ENCODE data around the gene RAMP1. TPM values are rescaled to one million over a fixed set of nuclear protein-coding genes. Genes with fewer than 3 reads are reported as not detected.
A peak's percentile ranks its signal among the peaks of the same experiment; 100 is the strongest.
"Not testable (repeated sequence)": the region's sequence is repeated elsewhere in the genome, so short reads cannot be mapped to it uniquely, and the experiment has no call there.

RAMP1 gene
- total RNA-seq, 2 experiments from 2014 or later: 0.30 to 0.32 TPM

DNA sequence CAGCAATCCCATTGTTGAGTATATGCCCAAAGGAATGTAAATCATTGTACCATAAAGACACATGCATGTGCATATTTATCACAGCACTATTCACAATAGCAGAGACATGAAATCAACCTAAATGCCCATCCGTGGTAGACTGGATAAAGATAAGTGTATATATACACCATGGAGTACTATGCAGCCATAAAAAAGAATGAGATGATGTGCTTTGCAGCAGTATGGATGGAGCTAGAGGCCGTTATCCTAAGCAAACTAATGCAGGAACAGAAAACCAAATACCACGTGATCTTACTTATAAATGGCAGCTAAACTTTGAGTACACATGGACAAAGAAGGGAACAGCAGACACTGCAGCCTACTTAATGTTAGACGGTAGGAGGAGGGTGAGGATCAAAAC is 18.4 kb upstream of the RAMP1 start:
- intact Hi-C loops (cut with DNase I, micrococcal nuclease): no loop called here
- ATAC-seq (no peak), DNase-seq (no peak)
- Mint-ChIP-seq H3K27me3 (no peaks in the 10 kb centered on the region), H3K4me3 (no peak overlapping the region), H3K4me1 (no peaks in the 10 kb centered on the region), H3K9me3 (ENCODE audit: low read depth) (peaks cover 4% of the 10 kb centered on the region), H3K36me3 (ENCODE audit: low read depth) (no peaks in the 10 kb centered on the region), H3K27ac (no peak overlapping the region)
- CTCF ChIA-PET: no interaction called here
- POLR2A ChIA-PET: no interaction called here

DNA sequence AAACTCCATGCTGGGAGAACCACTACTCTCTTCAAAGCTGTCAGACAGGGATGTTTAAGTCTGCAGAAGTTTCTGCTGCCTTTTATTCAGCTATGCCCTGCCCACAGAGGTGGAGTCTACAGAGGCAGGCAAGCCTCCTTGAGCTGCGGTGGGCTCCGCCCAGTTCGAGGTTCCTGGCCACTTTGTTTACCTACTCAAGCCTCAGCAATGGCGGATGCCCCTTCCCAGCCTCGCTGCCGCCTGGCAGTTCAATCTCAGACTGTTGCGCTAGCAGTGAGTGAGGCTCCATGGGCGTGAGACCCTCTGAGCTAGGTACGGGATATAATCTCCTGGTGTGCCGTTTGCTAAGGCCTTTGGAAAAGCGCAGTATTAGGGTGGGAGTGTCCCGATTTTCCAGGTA is 10.5 kb upstream of the RAMP1 start:
- DNase-seq; H3K36me3 Mint-ChIP-seq (ENCODE audit: low read depth); H3K27me3 Mint-ChIP-seq; CTCF ChIA-PET; POLR2A ChIA-PET; H3K4me3 Mint-ChIP-seq; H3K4me1 Mint-ChIP-seq; H3K27ac Mint-ChIP-seq; ATAC-seq; H3K9me3 Mint-ChIP-seq (ENCODE audit: low read depth); intact Hi-C loops (cut with DNase I, micrococcal nuclease): not testable (repeated sequence)

DNA sequence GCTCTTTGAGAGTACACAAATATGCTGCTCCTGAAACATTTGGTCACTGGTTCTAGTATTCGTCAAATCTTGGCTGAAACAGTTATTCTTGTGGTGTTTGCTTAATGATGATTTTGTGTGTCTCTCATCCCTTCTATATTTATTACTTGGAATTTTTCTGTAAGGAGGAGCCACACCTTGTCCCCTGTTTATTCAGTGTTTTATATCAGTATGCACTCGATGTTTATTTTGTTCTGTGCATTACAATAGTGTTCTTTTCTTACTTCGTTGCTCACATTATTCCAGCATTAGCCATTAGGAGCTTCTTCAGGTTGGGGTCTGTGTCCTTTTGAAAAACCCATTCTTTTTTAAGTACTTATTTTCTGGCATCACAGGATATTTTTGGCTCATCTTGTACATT is 5.1 kb upstream of the RAMP1 start:
- ATAC-seq (no peak), DNase-seq (no peak)
- POLR2A ChIA-PET: no interaction called here
- Mint-ChIP-seq H3K9me3 (ENCODE audit: low read depth) (no peaks in the 10 kb centered on the region), H3K27ac (no peak overlapping the region), H3K36me3 (ENCODE audit: low read depth) (no peaks in the 10 kb centered on the region), H3K27me3 (peaks cover 12% of the 10 kb centered on the region), H3K4me1 (peaks cover 7% of the 10 kb centered on the region), H3K4me3 (no peak overlapping the region)
- CTCF ChIA-PET: no interaction called here
- intact Hi-C loops (cut with DNase I, micrococcal nuclease): no loop called here

DNA sequence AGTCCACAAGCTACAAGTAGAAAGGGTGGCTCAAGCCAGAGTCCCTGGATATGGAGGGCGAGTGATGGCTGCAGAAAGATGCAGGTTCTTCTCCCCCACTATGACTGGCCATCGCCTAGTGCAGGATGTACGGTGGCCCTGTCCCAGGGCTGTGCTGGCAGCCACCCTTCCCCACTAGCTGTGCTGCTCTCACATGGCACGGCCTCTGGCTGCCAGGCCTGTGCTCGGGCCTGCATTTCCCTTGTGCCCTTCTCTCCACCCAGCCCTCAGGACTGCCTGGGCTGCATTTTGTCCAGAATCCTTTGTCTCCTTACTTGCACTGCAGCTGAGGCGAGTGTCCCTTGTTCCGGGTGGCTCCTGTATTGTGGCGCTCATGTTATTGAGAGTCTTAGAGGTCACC is 1.6 kb upstream of the RAMP1 start:
- ATAC-seq (no peak), DNase-seq (no peak)
- no peak overlapping the region for H3K27ac Mint-ChIP-seq
- no peak overlapping the region for H3K4me3 Mint-ChIP-seq
- CTCF ChIA-PET: interaction anchor here (0.6 to 1.0 kb wide), 5 partner anchors 61 to 406 kb away, joined by 3 to 8 read pairs (median 3); no protein-coding TSS in a partner anchor
- H3K4me1 Mint-ChIP-seq: peaks cover 15% of the 10 kb centered on the region
- intact Hi-C loops (cut with DNase I, micrococcal nuclease): loop anchor here (1.0 to 5.0 kb wide), 5 partner anchors 41 to 406 kb away; partner anchors contain the start of gene UBE2F (in 1 of the 2)
- H3K36me3 Mint-ChIP-seq (ENCODE audit: low read depth): no peaks in the 10 kb centered on the region
- H3K9me3 Mint-ChIP-seq (ENCODE audit: low read depth): no peaks in the 10 kb centered on the region
- peaks cover 29% of the 10 kb centered on the region for H3K27me3 Mint-ChIP-seq
- POLR2A ChIA-PET: no interaction called here

DNA sequence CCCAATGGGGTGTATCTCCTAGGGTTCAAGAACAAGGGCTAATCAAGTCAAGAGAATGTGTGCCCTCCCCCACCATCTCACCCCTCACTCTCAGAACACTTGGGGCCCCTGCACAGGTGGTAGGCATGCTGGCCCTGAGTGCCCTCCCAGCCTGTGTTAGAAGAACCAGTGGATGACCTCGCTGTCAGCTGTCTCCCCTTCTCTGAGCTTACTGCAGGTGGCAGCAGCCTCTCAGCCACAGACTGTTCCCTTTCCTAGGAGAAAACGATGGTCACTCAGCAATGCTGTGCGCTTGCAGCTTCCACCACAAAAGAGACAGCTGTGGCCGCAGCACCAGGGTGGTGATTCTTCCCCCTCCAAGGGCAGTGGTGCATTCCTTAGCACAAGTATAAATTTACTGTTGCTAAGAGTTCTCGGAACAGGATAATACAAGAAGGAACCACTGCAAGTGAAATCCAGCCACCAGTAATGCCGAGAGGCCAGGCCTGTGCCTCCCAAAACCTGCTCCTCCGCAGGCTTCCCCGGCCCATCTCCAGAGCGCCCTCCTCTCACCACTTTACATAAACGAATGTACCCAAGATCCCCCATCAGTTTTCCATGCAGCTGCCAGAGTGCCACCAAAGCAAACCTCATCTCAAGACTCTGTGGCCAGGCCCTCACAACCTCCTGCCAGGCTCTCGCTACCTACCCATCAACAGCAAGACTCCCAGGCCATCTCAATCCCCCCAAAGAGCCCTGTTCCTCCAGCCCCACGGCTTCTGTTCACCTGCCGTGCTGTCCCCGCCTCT is 935 bp upstream of the RAMP1 start:
- ChIA-PET CTCF (interaction anchor here (0.6 to 1.0 kb wide), 5 partner anchors 61 to 405 kb away, joined by 3 to 8 read pairs (median 4); no protein-coding TSS in a partner anchor), POLR2A (no interaction called here)
- peak; percentile 87 for ATAC-seq
- H3K9me3 Mint-ChIP-seq (ENCODE audit: low read depth): no peaks in the 10 kb centered on the region
- no peaks in the 10 kb centered on the region for H3K36me3 Mint-ChIP-seq (ENCODE audit: low read depth)
- intact Hi-C loops (cut with DNase I, micrococcal nuclease): loop anchor here (1.0 to 5.0 kb wide), 5 partner anchors 40 to 405 kb away; partner anchors contain the start of gene UBE2F (in 1 of the 2)
- no peak overlapping the region for H3K27ac Mint-ChIP-seq
- DNase-seq: peak; percentile 68
- H3K27me3 Mint-ChIP-seq: peaks cover 29% of the 10 kb centered on the region
- H3K4me1 Mint-ChIP-seq: peaks cover 15% of the 10 kb centered on the region
- H3K4me3 Mint-ChIP-seq: peak overlapping the region; percentile 11

DNA sequence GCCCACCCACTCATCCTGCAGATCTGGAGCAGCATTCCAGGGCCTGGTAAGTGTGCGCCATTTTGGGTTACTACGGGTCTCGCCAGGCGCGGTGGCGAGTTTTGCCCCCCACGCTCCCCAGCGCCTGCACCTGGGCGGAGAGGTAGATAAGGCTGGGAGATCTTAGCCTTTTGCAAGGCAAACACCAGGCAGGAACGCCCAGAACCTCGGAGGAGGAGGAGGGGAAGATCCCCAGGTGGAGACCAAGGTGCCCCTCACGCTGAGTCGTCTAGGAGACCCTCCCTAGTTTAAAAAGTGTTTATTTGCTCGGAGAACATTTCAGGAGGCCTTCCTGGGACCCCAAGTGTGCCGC is 365 bp upstream of the RAMP1 start:
- peak overlapping the region; percentile 11 for H3K4me3 Mint-ChIP-seq
- intact Hi-C loops (cut with DNase I, micrococcal nuclease): loop anchor here (2.0 to 5.0 kb wide), 4 partner anchors 40 to 403 kb away; partner anchors contain the start of gene UBE2F (in 1 of the 2)
- no peaks in the 10 kb centered on the region for H3K36me3 Mint-ChIP-seq (ENCODE audit: low read depth)
- CTCF ChIA-PET: interaction anchor here (0.7 to 1.0 kb wide), 2 partner anchors 324 to 404 kb away, joined by 4 to 8 read pairs; no protein-coding TSS in a partner anchor
- ATAC-seq (no peak), DNase-seq (no peak)
- H3K27me3 Mint-ChIP-seq: peaks cover 29% of the 10 kb centered on the region
- no peak overlapping the region for H3K27ac Mint-ChIP-seq
- H3K9me3 Mint-ChIP-seq (ENCODE audit: low read depth): no peaks in the 10 kb centered on the region
- peaks cover 15% of the 10 kb centered on the region for H3K4me1 Mint-ChIP-seq
- POLR2A ChIA-PET: no interaction called here

DNA sequence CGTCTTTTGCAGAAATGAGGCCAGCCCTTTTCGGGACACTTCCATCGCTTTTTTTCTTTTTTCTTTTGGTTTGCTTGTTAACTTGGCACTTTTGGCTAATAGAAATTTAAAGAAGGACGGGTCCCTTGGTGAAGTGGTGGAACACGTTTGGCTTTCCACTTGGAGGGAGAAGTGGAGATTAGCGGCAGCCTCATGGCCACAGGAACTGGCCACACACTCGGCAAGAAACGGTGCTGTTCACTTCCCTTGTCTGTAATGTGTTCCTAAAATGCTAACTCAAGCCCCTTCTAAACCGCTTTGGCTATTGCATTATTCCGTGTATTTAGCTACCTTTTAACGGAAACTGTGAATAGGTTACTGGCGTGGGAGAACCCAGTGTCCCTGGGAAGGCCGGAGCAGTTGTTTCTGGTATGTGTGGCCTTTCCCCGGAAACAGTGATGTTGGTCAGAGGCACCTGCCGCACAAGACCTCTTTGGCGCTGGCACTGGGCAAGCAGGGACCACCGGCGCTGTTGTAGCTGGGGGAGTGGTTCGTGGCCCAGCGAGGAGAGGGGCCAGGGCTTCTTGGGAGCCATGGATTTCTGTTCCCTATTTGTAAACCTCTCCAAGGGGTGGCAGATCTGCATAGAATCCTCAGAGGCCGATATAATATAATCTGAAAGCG is 981 bp downstream of the RAMP1 start:
- Mint-ChIP-seq H3K27ac (no peak overlapping the region), H3K9me3 (ENCODE audit: low read depth) (no peaks in the 10 kb centered on the region), H3K4me3 (peak overlapping the region; percentile 29), H3K4me1 (peaks cover 15% of the 10 kb centered on the region), H3K36me3 (ENCODE audit: low read depth) (no peaks in the 10 kb centered on the region), H3K27me3 (peaks cover 29% of the 10 kb centered on the region)
- DNase-seq (no peak), ATAC-seq (no peak)
- POLR2A ChIA-PET: interaction anchor here (0.5 kb wide), 1 partner anchor 29 kb away, joined by 4 read pairs; no protein-coding TSS in a partner anchor
- CTCF ChIA-PET: no interaction called here
- intact Hi-C loops (cut with DNase I, micrococcal nuclease): no loop called here

DNA sequence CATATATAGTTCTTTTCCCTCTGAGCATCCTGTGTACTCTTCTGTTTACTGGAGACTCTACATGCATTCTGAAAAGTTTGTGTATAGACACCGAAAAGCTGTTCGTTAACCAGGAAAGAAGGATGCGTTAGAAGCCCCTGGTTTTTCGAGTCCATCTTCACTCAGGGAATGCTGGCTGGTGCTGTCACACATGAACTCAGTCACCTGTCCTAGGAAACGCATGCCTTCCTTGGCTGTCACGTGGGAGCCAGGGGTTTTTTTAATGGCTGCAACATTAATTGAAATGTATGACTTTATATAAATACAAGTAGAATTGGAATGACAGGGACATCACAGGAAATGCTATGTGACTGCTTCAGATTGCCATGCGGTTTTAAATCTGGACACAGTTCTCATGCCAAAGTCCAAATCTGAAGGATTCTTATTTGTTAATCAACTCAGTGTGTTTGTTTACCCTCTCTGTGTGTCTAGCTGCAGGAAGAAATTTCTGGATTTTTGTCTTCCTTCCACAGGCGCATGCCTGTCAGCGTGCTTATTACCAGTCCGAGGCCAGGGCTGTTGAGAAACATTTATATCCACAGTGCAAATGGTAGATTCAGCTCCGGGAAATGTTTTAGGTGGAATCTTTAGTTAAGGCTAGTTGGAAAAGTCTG is 2.6 kb downstream of the RAMP1 start:
- CTCF ChIA-PET: no interaction called here

DNA sequence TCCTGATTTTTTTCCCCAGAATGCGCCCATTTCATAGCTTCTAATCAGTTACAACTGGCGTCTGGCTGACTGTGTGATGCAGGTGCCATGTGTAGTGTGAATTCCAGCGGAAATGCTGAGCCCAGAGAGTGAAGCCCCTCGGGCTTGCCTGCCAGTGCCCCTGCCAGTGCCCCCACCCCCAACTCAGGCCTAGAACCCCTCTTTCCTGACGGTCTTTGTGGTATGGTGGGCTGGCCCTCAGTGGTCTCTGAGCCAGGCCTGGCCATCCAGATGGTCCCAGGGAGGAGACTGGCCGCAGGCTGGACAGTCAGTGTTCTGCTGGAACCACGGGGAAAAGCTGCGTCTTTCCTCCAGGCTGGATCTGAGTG is 3.1 kb downstream of the RAMP1 start:
- H3K9me3 Mint-ChIP-seq (ENCODE audit: low read depth): no peaks in the 10 kb centered on the region
- intact Hi-C loops (cut with DNase I, micrococcal nuclease): no loop called here
- H3K36me3 Mint-ChIP-seq (ENCODE audit: low read depth): no peaks in the 10 kb centered on the region
- H3K4me3 Mint-ChIP-seq: no peak overlapping the region
- peaks cover 29% of the 10 kb centered on the region for H3K27me3 Mint-ChIP-seq
- peaks cover 15% of the 10 kb centered on the region for H3K4me1 Mint-ChIP-seq
- no peak for DNase-seq
- POLR2A ChIA-PET: no interaction called here
- no peak for ATAC-seq
- CTCF ChIA-PET: no interaction called here
- H3K27ac Mint-ChIP-seq: no peak overlapping the region

More for the DNA sequence above, 2.6 kb downstream of the RAMP1 start:
- ATAC-seq: no peak
- H3K4me3 Mint-ChIP-seq: no peak overlapping the region
- no peaks in the 10 kb centered on the region for H3K36me3 Mint-ChIP-seq (ENCODE audit: low read depth)
- peaks cover 15% of the 10 kb centered on the region for H3K4me1 Mint-ChIP-seq
- H3K27ac Mint-ChIP-seq: no peak overlapping the region
- intact Hi-C loops (cut with DNase I, micrococcal nuclease): no loop called here
- POLR2A ChIA-PET: no interaction called here
- DNase-seq: no peak
- peaks cover 29% of the 10 kb centered on the region for H3K27me3 Mint-ChIP-seq
- no peaks in the 10 kb centered on the region for H3K9me3 Mint-ChIP-seq (ENCODE audit: low read depth)

DNA sequence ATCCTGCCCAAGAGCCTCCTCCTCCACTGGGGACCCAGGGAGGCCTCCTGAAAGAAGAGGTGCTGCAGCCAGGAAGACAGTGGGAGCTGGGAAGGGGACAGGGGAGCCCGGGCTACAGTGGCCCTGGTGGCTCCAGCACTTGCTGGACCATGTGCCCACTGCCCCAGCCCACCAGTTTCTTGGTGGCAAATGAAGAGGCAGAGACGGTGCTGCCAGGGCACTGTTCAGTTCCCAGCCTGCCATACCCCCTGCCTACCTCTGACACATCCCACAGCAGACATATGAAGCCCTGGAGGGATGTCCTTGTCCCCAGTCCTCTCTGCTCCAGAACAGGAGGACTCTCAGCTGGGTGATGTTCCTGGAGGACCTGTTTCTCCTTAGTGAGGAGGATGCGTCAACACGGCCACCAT is 3.7 kb downstream of the RAMP1 start:
- intact Hi-C loops (cut with DNase I, micrococcal nuclease): no loop called here

DNA sequence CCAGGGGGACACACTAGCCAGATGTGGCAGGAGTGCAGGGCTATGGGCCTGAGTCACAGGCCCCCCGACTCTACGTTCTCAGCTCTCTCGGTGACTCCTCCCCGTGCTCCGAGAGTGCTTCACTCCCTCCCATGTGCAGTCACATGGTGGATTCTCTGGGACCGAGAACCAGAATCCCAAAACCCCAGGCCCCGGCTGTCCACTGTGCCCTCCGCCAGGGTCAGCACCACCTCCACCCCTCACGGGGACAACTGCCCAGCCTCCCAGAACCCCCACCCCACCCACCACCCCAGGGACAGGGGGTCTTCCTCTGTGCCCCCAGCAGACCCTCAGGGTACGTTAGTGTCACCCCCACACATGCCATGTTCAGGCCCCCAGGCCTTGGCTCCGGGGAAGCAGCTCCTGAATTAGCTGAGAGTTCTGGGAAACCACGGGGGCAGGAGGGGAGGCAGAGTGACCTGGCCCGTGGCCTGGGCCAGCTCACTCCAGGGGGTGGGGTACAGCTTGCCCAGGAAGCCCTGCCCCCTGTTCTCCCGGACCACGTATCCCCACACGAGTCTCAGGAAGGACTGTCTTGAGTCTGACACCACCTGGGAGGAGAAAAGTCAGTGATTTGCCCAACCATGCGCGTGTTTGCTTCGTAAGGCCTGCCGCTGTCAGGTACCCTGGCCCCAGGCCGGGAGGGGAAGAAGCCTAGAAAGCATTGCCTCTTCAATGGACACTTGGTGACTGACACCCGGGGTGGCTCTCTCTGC is 4.4 kb downstream of the RAMP1 start:
- H3K9me3 Mint-ChIP-seq (ENCODE audit: low read depth): no peaks in the 10 kb centered on the region
- POLR2A ChIA-PET: no interaction called here
- DNase-seq (no peak), ATAC-seq (no peak)
- H3K4me3 Mint-ChIP-seq: no peak overlapping the region
- CTCF ChIA-PET: no interaction called here
- intact Hi-C loops (cut with DNase I, micrococcal nuclease): no loop called here
- H3K4me1 Mint-ChIP-seq: peaks cover 16% of the 10 kb centered on the region
- H3K27ac Mint-ChIP-seq: no peak overlapping the region
- no peaks in the 10 kb centered on the region for H3K36me3 Mint-ChIP-seq (ENCODE audit: low read depth)
- H3K27me3 Mint-ChIP-seq: peaks cover 24% of the 10 kb centered on the region

More for the DNA sequence above, 3.7 kb downstream of the RAMP1 start:
- peaks cover 28% of the 10 kb centered on the region for H3K27me3 Mint-ChIP-seq
- no peaks in the 10 kb centered on the region for H3K9me3 Mint-ChIP-seq (ENCODE audit: low read depth)
- no peaks in the 10 kb centered on the region for H3K36me3 Mint-ChIP-seq (ENCODE audit: low read depth)
- ChIA-PET CTCF (no interaction called here), POLR2A (no interaction called here)
- ATAC-seq (no peak), DNase-seq (no peak)
- no peak overlapping the region for H3K27ac Mint-ChIP-seq
- H3K4me1 Mint-ChIP-seq: peaks cover 15% of the 10 kb centered on the region
- no peak overlapping the region for H3K4me3 Mint-ChIP-seq

All from activated CD4-positive, alpha-beta T cell treated with anti-CD3 and anti-CD28 coated beads for 36 hours (primary cell).